Measurements from ENCODE around the gene CFAP77.

- TF ChIP-seq POLR2AphosphoS5 (IDR thresholded peaks at IDR 0.05; ENCODE audit: control insufficient read depth, insufficient read depth, low read depth, low read length) (no peak), POLR2A (conservative IDR thresholded peaks at IDR 0.05) (no peak), BRD4 (IDR thresholded peaks at IDR 0.05) (no peak), FOXP4 (CRISPR knock-in tag; IDR thresholded peaks at IDR 0.05; ENCODE audit: borderline replicate concordance) (no peak), SRF (CRISPR knock-in tag; IDR thresholded peaks at IDR 0.05) (no peak), SREBF1 (IDR thresholded peaks at IDR 0.05; ENCODE audit: borderline replicate concordance, low read depth, low read length) (no peak), ZNF695 (CRISPR knock-in tag; IDR thresholded peaks at IDR 0.05) (no peak), ZNF589 (CRISPR knock-in tag; IDR thresholded peaks at IDR 0.05; ENCODE audit: low read depth) (no peak), SP1 (CRISPR knock-in tag; IDR thresholded peaks at IDR 0.05) (no peak), NKRF (IDR thresholded peaks at IDR 0.05; ENCODE audit: borderline replicate concordance) (no peak), STAT6 (CRISPR knock-in tag; IDR thresholded peaks at IDR 0.05) (no peak), CTCF (IDR thresholded peaks at IDR 0.05 in 2 of 3, conservative IDR thresholded peaks at IDR 0.05 in 1 of 3; ENCODE audit: insufficient read depth in 2 of 3, low read depth in 1 of 3, low read length in 3 of 3) (no peak)
Observed at GRCh38 chr9:132474253-132474652, 64.2 kb downstream of the CFAP77 start.

Data from K562 (cell line).